Measurements from ENCODE around the gene OR2F2. TPM values are rescaled to one million over a fixed set of nuclear protein-coding genes. Genes with fewer than 3 reads are reported as not detected.

The OR2F2 gene
- total RNA-seq, 1 donor from 2014 or later: not detected

- DNase-seq (ENCODE audit: low spot score): no peak
These were observed 40.6 kb downstream of the OR2F2 start for GRCh38 chr7:143975617-143976016.

DNA sequence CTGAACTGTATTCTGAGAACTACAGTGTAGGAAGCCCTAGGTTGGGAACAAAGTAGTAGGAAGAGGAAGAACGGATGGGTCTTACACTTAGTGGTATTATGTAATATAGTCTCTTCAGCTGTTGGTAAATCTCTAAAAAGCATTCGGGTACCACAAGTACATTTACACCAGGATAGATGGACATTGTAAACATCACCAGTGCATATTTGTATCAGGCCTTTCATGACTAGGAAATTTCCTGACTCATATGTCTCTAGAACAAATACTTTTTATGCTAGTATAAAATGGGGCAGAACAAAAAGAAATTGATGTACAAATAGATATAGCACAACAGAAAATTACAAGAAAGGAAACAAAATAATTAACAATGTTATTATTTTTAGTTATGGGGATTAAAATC is 43.6 kb downstream of the OR2F2 start:
- DNase-seq (ENCODE audit: low spot score): no peak

- DNase-seq (ENCODE audit: low spot score): no peak
These were observed 44.3 kb downstream of the OR2F2 start for GRCh38 chr7:143979359-143979758.

GRCh38 chr7:143979998-143980397 is 45.0 kb downstream of the OR2F2 start:
- no peak for DNase-seq (ENCODE audit: low spot score)

DNA sequence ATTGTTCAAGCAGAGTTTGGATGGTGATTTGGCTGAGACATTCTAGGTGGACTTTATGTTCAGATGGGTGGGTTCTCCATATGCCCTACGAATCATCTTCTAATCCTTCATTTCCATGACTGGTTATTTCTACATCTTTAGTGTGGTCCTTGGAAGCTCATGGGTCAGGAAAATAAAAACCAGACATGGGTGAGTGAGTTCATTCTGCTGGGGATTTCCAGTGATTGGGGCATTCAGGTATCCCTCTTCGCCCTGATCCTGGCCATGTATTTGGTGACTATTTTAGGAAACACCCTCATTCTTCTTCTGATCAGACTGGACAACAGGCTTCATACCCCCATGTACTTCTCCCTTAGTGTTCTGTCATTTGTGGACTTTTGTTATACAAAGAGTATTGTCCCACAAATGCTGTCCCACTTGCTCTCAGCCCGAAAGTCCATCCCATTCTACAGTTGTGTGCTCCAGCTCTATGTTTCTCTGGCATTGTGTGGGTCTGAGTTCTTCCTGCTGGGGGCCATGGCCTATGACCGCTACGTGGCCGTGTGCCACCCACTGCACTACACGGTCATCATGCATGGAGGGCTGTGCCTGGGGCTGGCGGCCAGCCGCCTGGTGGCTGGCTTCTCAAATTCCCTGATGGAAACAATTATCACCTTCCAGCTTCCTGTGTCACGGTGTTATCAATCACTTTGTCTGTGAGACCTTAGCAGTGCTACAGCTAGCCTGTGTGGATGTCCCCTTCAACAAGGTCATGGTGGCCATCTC is 45.9 kb downstream of the OR2F2 start:
- no peak for DNase-seq (ENCODE audit: low spot score)

DNA sequence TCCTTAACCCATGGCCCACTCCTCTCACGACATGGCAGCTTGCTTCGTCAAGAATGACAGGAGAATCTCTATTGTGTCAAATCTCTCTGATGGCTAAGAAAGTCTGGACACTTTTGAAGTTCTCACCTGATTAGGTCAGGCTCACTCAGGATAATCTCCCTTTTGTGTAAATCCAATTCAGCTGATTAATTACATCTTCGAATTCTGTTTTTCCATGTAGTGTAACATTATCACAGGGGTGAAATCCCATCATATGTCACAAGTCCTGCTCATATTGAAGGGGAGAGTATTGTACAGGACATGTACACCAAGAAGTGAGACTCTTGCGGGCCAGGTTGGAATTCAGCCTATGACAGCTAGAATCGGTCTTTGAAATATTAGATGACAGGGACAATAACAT is 48.9 kb downstream of the OR2F2 start:
- DNase-seq (ENCODE audit: low spot score): no peak

Other genes starting within 250 kb of the OR2F2 start
- 0.29 TPM for gene CTAGE6, start 177.5 kb upstream of the OR2F2 start, total RNA-seq
- 50.8 TPM for gene TCAF1, start 33.1 kb upstream of the OR2F2 start, total RNA-seq
- gene OR2F1, start 19.6 kb downstream of the OR2F2 start, total RNA-seq: not detected
- not detected for gene OR6B1, start 65.1 kb downstream of the OR2F2 start, total RNA-seq
- gene OR2A5, start 113.7 kb downstream of the OR2F2 start, total RNA-seq: not detected
- not detected for gene OR2A25, start 134.6 kb downstream of the OR2F2 start, total RNA-seq
- gene OR2A12, start 151.0 kb downstream of the OR2F2 start, total RNA-seq: not detected
- gene OR2A2, start 174.3 kb downstream of the OR2F2 start, total RNA-seq: not detected
- not detected for gene OR2A14, start 187.9 kb downstream of the OR2F2 start, total RNA-seq
- 0.58 TPM for gene CTAGE4, start 248.2 kb downstream of the OR2F2 start, total RNA-seq

All from mesenteric fat pad (tissue), 1 donor.